Activated T-cell treated with anti-CD3 and anti-CD28 coated beads, Interleukin-2, amount 50 U/mL, for 24 hours (primary cell): Measurements from ENCODE around the gene ARHGEF33.
A peak's percentile ranks its signal among the peaks of the same experiment; 100 is the strongest.

Experiments
- DNase-seq: peaks from one replicate; pipeline ENCODE4 v3.0.0-alpha.2; 2020
- H3K27ac Mint-ChIP-seq: 2 replicates; pipeline ENCODE4 v1.8.0; 2020; ENCODE audit warnings: mild to moderate bottlenecking, mixed read lengths
- H3K27me3 Mint-ChIP-seq: 2 replicates; pipeline ENCODE4 v1.8.0; 2020; ENCODE audit warnings: mixed read lengths
- H3K36me3 Mint-ChIP-seq: 2 replicates; pipeline ENCODE4 v1.8.0; 2020; ENCODE audit warnings: low read depth, mixed read lengths
- H3K4me1 Mint-ChIP-seq: 2 replicates; pipeline ENCODE4 v1.8.0; 2020; ENCODE audit warnings: low read depth, mixed read lengths
- H3K4me3 Mint-ChIP-seq: 2 replicates; pipeline ENCODE4 v1.8.0; 2020; ENCODE audit warnings: mild to moderate bottlenecking, moderate library complexity, mixed read lengths
- H3K9me3 Mint-ChIP-seq: 2 replicates; pipeline ENCODE4 v1.8.0; 2020; ENCODE audit warnings: mixed read lengths

ARHGEF33 gene

GRCh38 chr2:38889575-38889974 lies at the start of gene ARHGEF33:
ARHGEF33 (plus strand) TSS chr2:38889875; CDS start chr2:38919448, 29,573 bp downstream.
- H3K27me3 Mint-ChIP-seq: no peaks in the 10 kb centered on the region
- no peak for DNase-seq
- no peak within 1 kb of the TSS for H3K4me3 Mint-ChIP-seq
- H3K9me3 Mint-ChIP-seq: no peaks in the 10 kb centered on the region
- no peak within 1 kb of the TSS for H3K27ac Mint-ChIP-seq
- peaks cover 4% of the 10 kb centered on the region for H3K4me1 Mint-ChIP-seq
- no peaks in the 10 kb centered on the region for H3K36me3 Mint-ChIP-seq

- H3K36me3 Mint-ChIP-seq: peaks cover 71% of the 10 kb centered on the region
- H3K27ac Mint-ChIP-seq: no peak overlapping the region
- no peak overlapping the region for H3K4me3 Mint-ChIP-seq
- H3K9me3 Mint-ChIP-seq: no peaks in the 10 kb centered on the region
- no peaks in the 10 kb centered on the region for H3K4me1 Mint-ChIP-seq
- no peak for DNase-seq
- no peaks in the 10 kb centered on the region for H3K27me3 Mint-ChIP-seq
These were observed 39.6 kb upstream of the ARHGEF33 start for GRCh38 chr2:38850045-38850444.

GRCh38 chr2:38856165-38856564 lies 33.5 kb upstream of the ARHGEF33 start:
- Mint-ChIP-seq H3K4me3 (no peak overlapping the region), H3K4me1 (no peaks in the 10 kb centered on the region), H3K9me3 (no peaks in the 10 kb centered on the region), H3K27ac (no peak overlapping the region), H3K36me3 (peaks cover 71% of the 10 kb centered on the region), H3K27me3 (no peaks in the 10 kb centered on the region)
- no peak for DNase-seq

- H3K4me3 Mint-ChIP-seq: no peak overlapping the region
- peaks cover 17% of the 10 kb centered on the region for H3K4me1 Mint-ChIP-seq
- no peak for DNase-seq
- no peaks in the 10 kb centered on the region for H3K27me3 Mint-ChIP-seq
- H3K36me3 Mint-ChIP-seq: peaks cover 73% of the 10 kb centered on the region
- H3K9me3 Mint-ChIP-seq: no peaks in the 10 kb centered on the region
- no peak overlapping the region for H3K27ac Mint-ChIP-seq
These were observed 27.2 kb upstream of the ARHGEF33 start for GRCh38 chr2:38862476-38862875.

GRCh38 chr2:38863061-38863695 lies 26.5 kb upstream of the ARHGEF33 start:
- DNase-seq: no peak
- Mint-ChIP-seq H3K4me1 (peaks cover 17% of the 10 kb centered on the region), H3K27me3 (no peaks in the 10 kb centered on the region), H3K9me3 (no peaks in the 10 kb centered on the region), H3K4me3 (no peak overlapping the region), H3K36me3 (peaks cover 71% of the 10 kb centered on the region), H3K27ac (no peak overlapping the region)

- Mint-ChIP-seq H3K4me3 (no peak overlapping the region), H3K36me3 (peaks cover 52% of the 10 kb centered on the region), H3K27me3 (no peaks in the 10 kb centered on the region), H3K9me3 (peaks cover 3% of the 10 kb centered on the region), H3K27ac (no peak overlapping the region), H3K4me1 (peaks cover 17% of the 10 kb centered on the region)
- DNase-seq: no peak
These were observed 22.8 kb upstream of the ARHGEF33 start for GRCh38 chr2:38866773-38867443.

GRCh38 chr2:38871432-38871831 lies 18.2 kb upstream of the ARHGEF33 start:
- peaks cover 39% of the 10 kb centered on the region for H3K36me3 Mint-ChIP-seq
- no peak for DNase-seq
- H3K9me3 Mint-ChIP-seq: peaks cover 11% of the 10 kb centered on the region
- no peak overlapping the region for H3K4me3 Mint-ChIP-seq
- no peak overlapping the region for H3K27ac Mint-ChIP-seq
- peaks cover 21% of the 10 kb centered on the region for H3K4me1 Mint-ChIP-seq
- no peaks in the 10 kb centered on the region for H3K27me3 Mint-ChIP-seq

GRCh38 chr2:38873763-38874162 lies 15.9 kb upstream of the ARHGEF33 start:
- no peak for DNase-seq

GRCh38 chr2:38875227-38875575 lies 14.5 kb upstream of the ARHGEF33 start:
- Mint-ChIP-seq H3K4me1 (peaks cover 23% of the 10 kb centered on the region), H3K4me3 (peak overlapping the region; percentile 90), H3K27me3 (no peaks in the 10 kb centered on the region), H3K36me3 (peaks cover 22% of the 10 kb centered on the region), H3K27ac (peak overlapping the region; percentile 93), H3K9me3 (peaks cover 11% of the 10 kb centered on the region)
- no peak for DNase-seq

More at GRCh38 chr2:38873763-38874162, 15.9 kb upstream of the ARHGEF33 start:
- Mint-ChIP-seq H3K4me1 (peaks cover 23% of the 10 kb centered on the region), H3K9me3 (peaks cover 11% of the 10 kb centered on the region), H3K27ac (no peak overlapping the region), H3K27me3 (no peaks in the 10 kb centered on the region), H3K4me3 (no peak overlapping the region), H3K36me3 (peaks cover 26% of the 10 kb centered on the region)

GRCh38 chr2:38875576-38876367 lies 13.9 kb upstream of the ARHGEF33 start, which contains the start of the genes DHX57 and MORN2:
DHX57 (minus strand) TSS chr2:38875934; CDS start chr2:38868405, 7,529 bp downstream.
MORN2 (plus strand) TSS chr2:38875976.
- Mint-ChIP-seq H3K27me3 (no peaks in the 10 kb centered on the region), H3K27ac (peak within 1 kb of the TSS; percentile 93), H3K4me3 (peak within 1 kb of the TSS; percentile 90), H3K4me1 (peaks cover 23% of the 10 kb centered on the region), H3K9me3 (peaks cover 11% of the 10 kb centered on the region), H3K36me3 (peaks cover 22% of the 10 kb centered on the region)
- DNase-seq: peak; percentile 87

- peak overlapping the region; percentile 93 for H3K27ac Mint-ChIP-seq
- no peaks in the 10 kb centered on the region for H3K27me3 Mint-ChIP-seq
These were observed 13.3 kb upstream of the ARHGEF33 start for GRCh38 chr2:38876407-38876806.

GRCh38 chr2:38886063-38886462 lies 3.6 kb upstream of the ARHGEF33 start:
- no peaks in the 10 kb centered on the region for H3K27me3 Mint-ChIP-seq
- peaks cover 3% of the 10 kb centered on the region for H3K36me3 Mint-ChIP-seq
- H3K4me1 Mint-ChIP-seq: no peaks in the 10 kb centered on the region
- DNase-seq: no peak
- H3K4me3 Mint-ChIP-seq: no peak overlapping the region
- H3K27ac Mint-ChIP-seq: no peak overlapping the region
- H3K9me3 Mint-ChIP-seq: no peaks in the 10 kb centered on the region

More at GRCh38 chr2:38876407-38876806, 13.3 kb upstream of the ARHGEF33 start:
- peaks cover 20% of the 10 kb centered on the region for H3K36me3 Mint-ChIP-seq
- peaks cover 23% of the 10 kb centered on the region for H3K4me1 Mint-ChIP-seq
- no peak for DNase-seq
- H3K4me3 Mint-ChIP-seq: peak overlapping the region; percentile 90
- peaks cover 10% of the 10 kb centered on the region for H3K9me3 Mint-ChIP-seq

GRCh38 chr2:38887347-38887746 lies 2.3 kb upstream of the ARHGEF33 start:
- Mint-ChIP-seq H3K27me3 (no peaks in the 10 kb centered on the region), H3K27ac (no peak overlapping the region), H3K9me3 (no peaks in the 10 kb centered on the region), H3K36me3 (peaks cover 3% of the 10 kb centered on the region), H3K4me3 (no peak overlapping the region), H3K4me1 (no peaks in the 10 kb centered on the region)
- DNase-seq: no peak

- no peaks in the 10 kb centered on the region for H3K27me3 Mint-ChIP-seq
- DNase-seq: no peak
- peaks cover 4% of the 10 kb centered on the region for H3K4me1 Mint-ChIP-seq
- H3K27ac Mint-ChIP-seq: no peak overlapping the region
- H3K4me3 Mint-ChIP-seq: no peak overlapping the region
- peaks cover 1% of the 10 kb centered on the region for H3K36me3 Mint-ChIP-seq
- H3K9me3 Mint-ChIP-seq: no peaks in the 10 kb centered on the region
These were observed 1.6 kb upstream of the ARHGEF33 start for GRCh38 chr2:38887902-38888554.
